PC-3 (cell line): ENCODE measurements around the gene CRTC2.
"Not testable (repeated sequence)": the region's sequence is repeated elsewhere in the genome, so short reads cannot be mapped to it uniquely, and the experiment has no call there.

Experiments
- CTCF ChIP-seq: fragments of 300-600 bp; sonication (generic); conservative IDR thresholded peaks from 2 replicates; pipeline ENCODE4 v1.5.1; 2017; ENCODE audit warnings: antibody characterized with exemption, low read depth, mild to moderate bottlenecking, low read length
- EZH2 ChIP-seq: fragments of 300-600 bp; sonication (generic); IDR thresholded peaks from one replicate; pipeline ENCODE4 v1.6.1; 2017; ENCODE audit warnings: antibody characterized with exemption, mild to moderate bottlenecking, low read length; ENCODE audit not compliant: unreplicated experiment
- EZH2phosphoT487 ChIP-seq: fragments of 300-600 bp; sonication (generic); IDR thresholded peaks from 2 replicates; pipeline ENCODE4 v1.6.1; 2018; ENCODE audit warnings: mild to moderate bottlenecking, antibody characterized with exemption, low read length, borderline replicate concordance

- not testable (repeated sequence) for TF ChIP-seq CTCF, EZH2phosphoT487, EZH2
Observed at GRCh38 chr1:153979091-153979490, 20.7 kb upstream of the CRTC2 start.
